ENCODE results near the gene ABCA8.

ABCA8 gene

GRCh38 chr17:68870161-68870826, 84.9 kb downstream of the ABCA8 start:
- DNase-seq (ENCODE audit: low spot score): no peak

- DNase-seq (ENCODE audit: low spot score): no peak
Observed at GRCh38 chr17:68868708-68869107, 86.5 kb downstream of the ABCA8 start.

DNA sequence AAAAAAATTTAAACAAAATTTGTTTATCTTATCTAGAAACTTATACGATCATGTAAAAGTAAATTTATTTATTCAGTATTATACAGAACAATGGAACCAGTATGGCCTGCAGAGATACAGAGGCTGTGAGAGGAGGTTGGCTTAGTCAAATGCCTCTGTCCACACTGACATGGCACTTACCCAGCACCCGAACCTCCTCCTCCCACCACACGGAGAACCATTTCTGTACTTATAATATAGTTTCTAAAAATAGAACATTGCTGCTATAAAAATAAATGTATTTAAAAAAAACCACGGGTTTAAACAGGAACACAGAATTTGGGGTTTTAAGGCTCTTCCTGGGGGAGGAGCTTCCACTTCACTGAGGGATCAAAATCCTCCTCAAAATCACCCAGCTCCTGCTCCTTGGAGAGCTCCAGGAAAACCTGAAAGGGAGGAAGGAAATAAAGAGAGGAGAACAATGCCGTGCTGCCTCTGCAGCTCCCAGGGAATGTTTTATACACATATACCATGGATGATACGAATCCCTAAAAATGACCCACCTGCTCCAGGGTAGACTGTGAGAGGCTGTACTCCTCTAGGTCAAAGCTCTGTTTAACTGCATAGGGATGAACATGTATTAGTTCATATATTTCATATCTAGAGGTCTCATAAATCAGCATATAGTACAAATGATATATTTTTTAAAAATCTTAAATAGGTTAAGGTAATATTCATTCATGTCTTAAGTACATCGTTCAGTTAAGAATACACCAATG, 87.3 kb downstream of the ABCA8 start:
- no peak for DNase-seq (ENCODE audit: low spot score)

DNA sequence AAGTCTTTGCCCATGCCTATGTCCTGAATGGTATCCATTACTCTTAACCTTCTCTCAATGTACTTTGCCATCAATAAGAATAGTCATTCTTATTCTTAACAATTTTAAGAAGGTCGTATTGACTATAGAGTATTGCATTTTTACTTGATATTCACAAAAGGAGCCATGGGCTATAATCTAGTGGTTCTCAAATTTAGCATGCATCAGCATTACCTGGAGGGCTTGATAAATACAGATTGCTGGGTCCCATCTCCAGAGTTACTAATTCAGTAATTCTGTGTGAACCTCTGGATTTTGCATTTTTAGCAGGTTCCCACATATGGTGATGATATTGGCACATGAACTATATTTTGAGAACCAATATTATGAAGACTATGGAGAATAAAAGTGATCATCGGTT, 89.6 kb downstream of the ABCA8 start:
- DNase-seq (ENCODE audit: low spot score): no peak

DNA sequence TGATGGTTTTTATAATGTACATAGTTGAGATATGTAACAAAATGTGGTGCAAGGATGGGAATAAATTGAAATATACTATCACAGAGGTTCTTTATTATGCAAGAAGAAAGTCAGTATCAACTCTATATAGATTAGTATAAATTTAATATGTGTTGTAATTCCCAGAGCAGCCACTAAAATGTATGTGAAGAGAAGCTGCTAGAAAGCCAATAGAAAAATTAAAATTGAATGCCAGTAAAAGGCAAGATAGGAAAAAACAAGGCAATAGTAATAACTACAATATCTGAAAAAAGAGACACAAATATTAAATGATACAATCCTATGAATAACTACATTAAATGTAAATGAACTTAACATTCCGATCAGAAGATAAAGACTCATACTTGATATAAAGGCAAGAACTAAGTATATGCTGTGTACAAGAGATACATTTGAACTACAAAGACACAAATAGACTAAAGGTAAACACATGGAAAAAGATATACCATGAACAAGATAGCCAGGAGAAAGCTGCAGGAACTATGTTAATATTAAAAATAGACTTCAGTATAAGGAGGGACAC, 92.0 kb downstream of the ABCA8 start:
- no peak for DNase-seq (ENCODE audit: low spot score)

- no peak for DNase-seq (ENCODE audit: low spot score)
Observed at GRCh38 chr17:68861602-68862001, 93.6 kb downstream of the ABCA8 start.

DNA sequence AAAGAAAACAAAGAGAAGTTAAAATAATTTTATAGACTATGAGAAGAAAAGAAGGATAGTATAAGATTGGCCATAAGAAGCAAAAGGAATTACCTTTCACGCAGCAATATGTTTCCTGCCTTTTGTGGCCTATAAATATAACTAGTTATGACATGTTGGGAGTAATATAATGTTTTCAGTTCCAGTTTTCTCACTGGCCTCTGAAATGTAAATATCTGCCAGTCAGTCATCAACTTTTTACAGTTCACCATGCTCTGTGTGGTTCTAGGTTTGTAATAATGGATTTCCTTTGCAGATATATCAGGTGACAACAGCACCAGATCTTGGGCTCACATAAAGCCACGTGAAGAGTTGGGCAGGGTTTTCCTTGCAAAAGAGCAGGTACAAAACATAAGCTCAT, 94.3 kb downstream of the ABCA8 start:
- DNase-seq (ENCODE audit: low spot score): no peak

- DNase-seq (ENCODE audit: low spot score): no peak
Observed at GRCh38 chr17:68854452-68854851, 100.7 kb downstream of the ABCA8 start.

DNA sequence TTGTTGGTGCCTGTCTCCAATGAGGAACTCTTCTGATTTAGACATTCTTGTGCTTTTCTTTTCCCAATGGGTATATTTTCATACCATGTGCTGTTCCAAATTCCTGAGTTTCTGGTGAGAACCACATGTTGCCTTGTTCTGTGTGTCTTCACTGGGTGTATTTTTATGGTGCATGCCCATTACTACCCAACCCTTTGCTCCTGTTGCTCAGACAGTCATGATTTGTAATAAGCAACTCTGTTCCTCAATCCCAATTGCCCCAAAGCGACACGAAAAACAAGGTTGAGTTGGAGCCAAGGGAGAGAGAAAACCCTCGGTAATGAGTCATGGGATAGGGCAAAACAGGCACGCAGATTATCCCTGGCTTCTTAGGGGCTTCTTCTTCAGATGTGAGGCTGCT, 101.8 kb downstream of the ABCA8 start:
- no peak for DNase-seq (ENCODE audit: low spot score)

DNA sequence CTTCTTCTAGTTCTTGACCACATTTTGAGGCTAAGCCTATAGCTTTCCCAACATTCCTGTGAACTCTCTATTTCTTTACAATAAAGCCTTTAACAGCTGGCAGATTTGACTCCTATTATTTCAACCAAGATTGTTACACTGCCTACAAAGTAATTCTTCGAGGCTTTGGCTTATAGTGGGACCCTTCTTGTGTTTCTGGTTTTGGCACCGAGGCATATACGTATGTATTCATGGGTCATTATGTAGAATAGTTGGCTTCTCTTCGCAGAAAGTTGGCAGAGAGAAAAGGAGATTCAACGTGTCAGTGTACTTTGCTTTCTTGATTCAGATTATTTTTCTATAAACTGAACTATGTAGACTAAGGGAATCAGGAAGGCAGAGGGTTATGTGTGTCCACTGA, 102.2 kb downstream of the ABCA8 start:
- no peak for DNase-seq (ENCODE audit: low spot score)

GRCh38 chr17:68851890-68852289, 103.3 kb downstream of the ABCA8 start:
- DNase-seq (ENCODE audit: low spot score): no peak

- DNase-seq (ENCODE audit: low spot score): no peak
Observed at GRCh38 chr17:68850749-68851510, 104.3 kb downstream of the ABCA8 start.

DNA sequence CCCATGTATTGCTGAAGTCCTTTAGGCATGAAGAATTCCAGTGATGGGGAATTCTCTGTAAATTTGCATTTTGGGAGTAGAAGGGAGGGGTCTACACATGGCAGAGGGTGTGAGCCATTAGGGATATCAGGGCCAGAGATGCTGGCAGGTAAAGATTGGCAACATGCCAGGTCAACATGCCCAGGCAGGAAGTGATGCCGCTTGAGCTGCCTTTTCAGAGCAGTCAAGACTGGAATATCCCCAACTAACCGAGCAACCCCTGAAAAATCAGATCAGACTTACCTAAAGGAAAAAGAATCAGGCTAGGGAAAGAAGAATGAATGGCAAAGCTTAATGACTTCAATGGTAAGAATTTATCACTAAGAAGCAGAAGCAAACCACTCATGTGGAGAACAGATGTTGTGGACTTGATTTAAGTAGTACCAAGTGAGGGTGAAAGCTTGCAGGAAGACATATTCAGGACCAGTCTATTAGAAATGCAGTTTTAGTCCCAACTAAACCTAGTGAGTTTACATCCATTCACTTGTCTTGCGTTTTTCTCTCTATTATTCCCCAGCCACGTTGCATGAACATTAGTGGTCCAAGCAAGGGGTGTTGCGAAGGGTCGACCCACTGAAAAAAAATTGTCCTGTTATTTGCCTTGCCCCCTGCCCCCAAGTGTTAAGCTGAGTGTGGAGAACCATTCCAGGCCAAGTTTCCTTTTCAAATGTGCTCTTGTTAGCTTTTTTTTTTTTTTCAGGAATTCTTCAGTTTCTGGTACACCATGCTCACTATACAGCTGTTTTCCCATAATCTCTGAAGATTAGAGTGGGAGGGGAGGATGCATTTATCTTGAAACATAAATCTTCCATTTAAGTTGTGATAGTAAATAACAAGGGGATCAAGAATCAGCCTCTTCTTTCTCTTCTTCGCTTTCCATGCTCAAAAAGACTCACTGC, 105.2 kb downstream of the ABCA8 start:
- DNase-seq (ENCODE audit: low spot score): no peak

GRCh38 chr17:68847711-68848110, 107.5 kb downstream of the ABCA8 start:
- peak; percentile 6 for DNase-seq (ENCODE audit: low spot score)

GRCh38 chr17:68843522-68843921, 111.7 kb downstream of the ABCA8 start:
- no peak for DNase-seq (ENCODE audit: low spot score)

- no peak for DNase-seq (ENCODE audit: low spot score)
Observed at GRCh38 chr17:68840073-68840472, 115.1 kb downstream of the ABCA8 start.

GRCh38 chr17:68835071-68835470, 120.1 kb downstream of the ABCA8 start:
- no peak for DNase-seq (ENCODE audit: low spot score)

GRCh38 chr17:68834328-68834836, 120.8 kb downstream of the ABCA8 start:
- no peak for DNase-seq (ENCODE audit: low spot score)

DNA sequence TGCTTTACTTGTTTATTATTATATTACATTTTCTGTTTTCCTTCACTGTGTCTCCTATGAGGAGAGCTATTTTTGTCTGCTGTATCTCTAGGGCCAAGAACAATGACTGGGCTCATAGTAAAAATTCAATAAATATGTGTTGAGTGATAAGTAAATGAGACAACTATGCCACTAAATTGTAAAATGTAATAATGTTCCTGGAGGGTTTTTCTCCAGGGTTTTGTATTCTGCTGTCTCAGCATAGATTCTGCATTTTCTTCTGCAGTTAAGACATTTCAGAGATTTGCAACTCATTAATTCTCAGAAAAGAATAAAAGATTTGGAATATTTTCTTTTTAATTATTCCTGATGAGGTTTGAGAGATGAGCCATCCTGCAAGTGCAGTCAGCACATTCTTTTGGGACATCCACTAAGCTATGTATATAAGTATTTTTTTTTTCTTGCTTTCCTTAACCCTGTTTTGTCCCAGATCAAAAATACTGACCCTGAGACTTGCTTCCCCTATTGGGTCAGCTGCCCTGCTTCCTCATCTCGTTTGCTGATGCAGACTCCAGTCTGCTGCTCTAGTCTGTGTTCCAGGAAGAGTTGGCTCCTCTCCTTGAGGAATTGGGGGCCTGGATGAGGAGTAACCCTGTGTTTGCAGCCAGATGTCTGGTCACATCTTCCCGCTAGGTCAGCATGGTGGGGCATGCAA, 122.9 kb downstream of the ABCA8 start:
- DNase-seq (ENCODE audit: low spot score): no peak

DNA sequence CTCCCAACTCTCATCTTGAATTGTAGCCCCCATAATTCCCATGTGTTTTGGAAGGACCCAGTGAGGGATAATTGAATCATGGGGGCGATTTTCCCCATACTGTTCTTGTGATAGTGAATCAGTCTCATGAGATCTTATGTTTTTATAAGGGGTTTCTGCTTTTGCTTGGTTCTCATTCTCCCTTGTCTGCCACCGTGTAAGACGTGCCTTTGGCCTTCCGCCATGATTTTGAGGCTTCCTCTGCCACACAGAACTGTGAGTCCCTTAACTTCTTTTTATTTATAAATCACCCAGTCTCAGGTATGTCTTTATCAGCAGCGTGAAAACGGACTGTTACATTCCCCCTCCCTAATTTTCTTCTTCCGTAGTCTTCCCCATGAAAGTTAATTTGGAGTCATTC, 124.0 kb downstream of the ABCA8 start:
- no peak for DNase-seq (ENCODE audit: low spot score)

DNA sequence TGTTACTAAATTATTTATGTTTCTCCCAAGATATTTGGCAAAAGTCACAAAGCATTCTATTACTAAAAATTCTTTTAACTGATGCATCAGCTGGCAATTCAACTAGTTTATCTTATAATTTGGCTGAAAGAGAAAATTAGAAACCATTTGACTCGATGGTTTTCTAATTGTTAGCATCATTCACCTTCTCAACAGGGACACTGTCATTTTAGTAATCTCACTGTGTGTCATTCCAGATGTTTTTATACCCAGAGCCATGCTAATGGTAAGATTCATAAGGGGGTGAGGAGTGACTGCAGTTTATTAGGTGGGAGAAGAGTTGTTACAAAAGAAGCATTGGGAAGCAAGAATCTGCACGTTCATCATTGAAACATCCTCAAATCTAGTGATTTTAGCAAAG, 124.9 kb downstream of the ABCA8 start:
- no peak for DNase-seq (ENCODE audit: low spot score)

All from SW480 (cell line).